H1 (cell line): Measurements from ENCODE around the gene NXPH4. TPM values are rescaled to one million over a fixed set of nuclear protein-coding genes. Genes with fewer than 3 reads are reported as not detected.

Experiments
- CTCF ChIA-PET: fragments of 300-600 bp; sonication (Branson Sonifier 250); formaldehyde crosslinking; loops from one replicate; lab custom pipeline; 2021; ENCODE audit not compliant: partially characterized antibody; lab: Charles Lee
- POLR2A ChIA-PET: fragments of 300-600 bp; sonication (Branson Sonifier 250); formaldehyde crosslinking; loops from one replicate; lab custom pipeline; 2021; ENCODE audit warnings: inconsistent platforms; ENCODE audit not compliant: partially characterized antibody; lab: Charles Lee
- DNase-seq, 2 experiments: peaks; one replicate each; pipeline versions ENCODE4 v3.0.0 to v3.0.0-alpha.2; 2010 to 2022; ENCODE audit warnings: low spot score in 2 of 2, low read depth in 1 of 2, mixed read lengths in 1 of 2
- FAIRE-seq: peaks from 2 replicates; lab custom pipeline; 2011; peaks lifted over from hg19 to GRCh38; lab: Jason Lieb, UNC
- H2AFZ ChIP-seq: 2 replicates; pipeline ENCODE4 v1.8.1; 2012; ENCODE audit warnings: low read length, inconsistent platforms
- H2AK5ac ChIP-seq: 2 replicates; pipeline ENCODE4 v1.6.1; 2013; ENCODE audit warnings: low read depth, low read length
- H2BK120ac ChIP-seq: replicated peaks from 2 replicates; pipeline ENCODE3; 2013; ENCODE audit warnings: low read depth, low read length, inconsistent platforms
- H2BK12ac ChIP-seq: 2 replicates; pipeline ENCODE4 v1.6.1; 2013; ENCODE audit warnings: low read depth, low read length
- H2BK15ac ChIP-seq: 2 replicates; pipeline ENCODE4 v1.6.1; 2013; ENCODE audit warnings: low read length
- H2BK20ac ChIP-seq: 2 replicates; pipeline ENCODE4 v1.6.1; 2013; ENCODE audit warnings: low read length
- H2BK5ac ChIP-seq: 2 replicates; pipeline ENCODE4 v1.6.1; 2013; ENCODE audit warnings: low read depth, low read length
- H3K14ac ChIP-seq: 2 replicates; pipeline ENCODE4 v1.6.1; 2013; ENCODE audit warnings: inconsistent platforms; ENCODE audit not compliant: insufficient read length
- H3K18ac ChIP-seq: 2 replicates; pipeline ENCODE4 v1.6.1; 2013; ENCODE audit warnings: low read length; ENCODE audit errors: extremely low read depth
- H3K23ac ChIP-seq: 2 replicates; pipeline ENCODE4 v1.6.1; 2013; ENCODE audit warnings: inconsistent platforms; ENCODE audit not compliant: insufficient read length
- H3K23me2 ChIP-seq: 2 replicates; pipeline ENCODE4 v1.6.1; 2013; ENCODE audit warnings: low read depth, low read length
- H3K27ac ChIP-seq: 2 replicates; pipeline ENCODE4 v1.6.1; 2011; ENCODE audit warnings: low read depth, low read length, inconsistent platforms
- H3K27me3 ChIP-seq, 4 experiments: replicated peaks in 1 of 4; 1 replicate in 1 of 4; 2 replicates in 3 of 4; pipeline versions ENCODE4 v1.6.1 to v1.8.1; 2011 to 2013; ENCODE audit warnings: low read length in 3 of 4, mild to moderate bottlenecking in 3 of 4, inconsistent platforms in 2 of 4, mixed read lengths in 2 of 4, moderate library complexity in 1 of 4; ENCODE audit not compliant: control insufficient read depth in 3 of 4, insufficient read depth in 3 of 4; ENCODE audit errors: extremely low read depth in 1 of 4
- H3K36me3 ChIP-seq, 4 experiments: 2 replicates each; pipeline versions ENCODE4 v1.6.1 to v1.8.1; 2011 to 2013; ENCODE audit warnings: mild to moderate bottlenecking in 4 of 4, low read length in 3 of 4, moderate library complexity in 2 of 4, control low read depth in 1 of 4, inconsistent platforms in 1 of 4; ENCODE audit not compliant: insufficient read depth in 4 of 4, control insufficient read depth in 2 of 4
- H3K4ac ChIP-seq: replicated peaks from 2 replicates; pipeline ENCODE3; 2013; ENCODE audit warnings: low read length, low read depth, mixed read lengths, inconsistent platforms; ENCODE audit not compliant: insufficient read length
- H3K4me1 ChIP-seq, 4 experiments: replicated peaks in 1 of 4; 1 replicate in 1 of 4; 2 replicates in 3 of 4; pipeline versions ENCODE4 v1.6.1 to v1.8.1; 2011 to 2013; ENCODE audit warnings: low read length in 3 of 4, inconsistent platforms in 2 of 4, mixed read lengths in 1 of 4; ENCODE audit not compliant: insufficient read depth in 4 of 4, control insufficient read depth in 3 of 4
- H3K4me2 ChIP-seq, 2 experiments: 2 replicates each; pipeline versions ENCODE4 v1.6.1 to v1.8.1; 2011 to 2013; ENCODE audit warnings: low read depth in 2 of 2, low read length in 2 of 2, control low read depth in 1 of 2, inconsistent platforms in 1 of 2, mild to moderate bottlenecking in 1 of 2; ENCODE audit not compliant: insufficient read depth in 1 of 2
- H3K4me3 ChIP-seq, 4 experiments: fragments of 200-600, 300-600 bp in 1 of 4; sonication (generic), shearing (Covaris generic), sonication (Bioruptor Twin) in 1 of 4; 2 replicates each; pipeline versions ENCODE4 v1.5.1 to v1.8.1; 2011 to 2016; ENCODE audit warnings: low read length in 4 of 4, low read depth in 3 of 4, control low read depth in 2 of 4, inconsistent platforms in 2 of 4, mild to moderate bottlenecking in 2 of 4, mixed read lengths in 1 of 4, moderate library complexity in 1 of 4; ENCODE audit not compliant: insufficient read depth in 2 of 4; ENCODE audit errors: extremely low read depth in 1 of 4
- H3K56ac ChIP-seq: replicated peaks from 2 replicates; pipeline ENCODE3; 2013; ENCODE audit warnings: low read depth, mild to moderate bottlenecking, mixed read lengths, low read length, inconsistent platforms; ENCODE audit not compliant: insufficient read length
- H3K79me1 ChIP-seq: 2 replicates; pipeline ENCODE4 v1.6.1; 2013; ENCODE audit warnings: low read depth, low read length, control low read depth
- H3K79me2 ChIP-seq, 2 experiments: 2 replicates each; pipeline versions ENCODE4 v1.6.1 to v1.8.1; 2012 to 2013; ENCODE audit warnings: low read length in 2 of 2, mild to moderate bottlenecking in 2 of 2, inconsistent platforms in 1 of 2; ENCODE audit not compliant: insufficient read depth in 2 of 2, control insufficient read depth in 1 of 2
- H3K9ac ChIP-seq, 4 experiments: replicated peaks in 1 of 4; 1 replicate in 1 of 4; 2 replicates in 3 of 4; pipeline versions ENCODE4 v1.6.1 to v1.8.1; 2011 to 2013; ENCODE audit warnings: low read depth in 3 of 4, low read length in 3 of 4, control low read depth in 2 of 4, mild to moderate bottlenecking in 2 of 4, moderate library complexity in 2 of 4, inconsistent platforms in 1 of 4; ENCODE audit errors: extremely low read depth in 1 of 4
- H3K9me3 ChIP-seq, 2 experiments: 2 replicates each; pipeline versions ENCODE4 v1.6.1 to v1.8.1; 2012 to 2013; ENCODE audit warnings: mild to moderate bottlenecking in 2 of 2, moderate library complexity in 2 of 2, control low read depth in 1 of 2, inconsistent platforms in 1 of 2, low read depth in 1 of 2, low read length in 1 of 2, mixed read lengths in 1 of 2; ENCODE audit not compliant: insufficient read depth in 2 of 2
- H4K20me1 ChIP-seq, 2 experiments: replicated peaks in 1 of 2; 2 replicates each; pipeline versions ENCODE3 to v1.8.1; 2011 to 2013; ENCODE audit warnings: inconsistent platforms in 2 of 2, low read length in 2 of 2, mild to moderate bottlenecking in 1 of 2; ENCODE audit not compliant: insufficient read depth in 2 of 2, control insufficient read depth in 1 of 2
- H4K5ac ChIP-seq: 2 replicates; pipeline ENCODE4 v1.6.1; 2013; ENCODE audit warnings: low read length, low read depth, mixed read lengths, inconsistent platforms; ENCODE audit not compliant: insufficient read length
- H4K8ac ChIP-seq: 2 replicates; pipeline ENCODE4 v1.8.0; 2013; ENCODE audit warnings: mild to moderate bottlenecking, moderate library complexity, low read length, inconsistent platforms; ENCODE audit not compliant: insufficient read depth; ENCODE audit errors: extremely low read depth
- H4K91ac ChIP-seq: replicated peaks from 2 replicates; pipeline ENCODE3; 2013; ENCODE audit warnings: low read length, mixed read lengths, inconsistent platforms; ENCODE audit not compliant: insufficient read length
- EGR1 ChIP-seq: IDR thresholded peaks from 2 replicates; pipeline ENCODE4 v1.6.1; 2011; ENCODE audit warnings: low read depth, low read length, borderline replicate concordance
- EP300 ChIP-seq, 2 experiments: IDR thresholded peaks; 1 replicate in 1 of 2; 2 replicates in 1 of 2; pipeline ENCODE4 v1.6.1; 2011 to 2012; ENCODE audit warnings: low read depth in 2 of 2, low read length in 2 of 2, mild to moderate bottlenecking in 2 of 2, borderline replicate concordance in 1 of 2, inconsistent platforms in 1 of 2, moderate library complexity in 1 of 2
- FOSL1 ChIP-seq: IDR thresholded peaks from 2 replicates; pipeline ENCODE4 v1.6.1; 2011; ENCODE audit warnings: mild to moderate bottlenecking, low read depth, low read length, moderate library complexity; ENCODE audit not compliant: insufficient read depth
- JUN ChIP-seq: IDR thresholded peaks from 2 replicates; pipeline ENCODE4 v1.6.1; 2011; ENCODE audit warnings: low read depth, mild to moderate bottlenecking, improper control_type of control experiment, low read length
- JUND ChIP-seq: IDR thresholded peaks from 2 replicates; pipeline ENCODE4 v1.6.1; 2011; ENCODE audit warnings: mild to moderate bottlenecking, improper control_type of control experiment, low read length
- MAFK ChIP-seq: IDR thresholded peaks from 2 replicates; pipeline ENCODE4 v1.6.1; 2012; ENCODE audit warnings: low read depth, mild to moderate bottlenecking, improper control_type of control experiment, low read length
- RBBP5 ChIP-seq: IDR thresholded peaks from 2 replicates; pipeline ENCODE4 v1.7.1; 2012; ENCODE audit warnings: low read depth, mild to moderate bottlenecking, inconsistent platforms, low read length, moderate library complexity, borderline replicate concordance
- SIRT6 ChIP-seq: IDR thresholded peaks from one replicate; pipeline ENCODE4 v1.7.1; 2012; ENCODE audit warnings: low read length, inconsistent platforms
- SP1 ChIP-seq: IDR thresholded peaks from 2 replicates; pipeline ENCODE4 v1.6.1; 2011; ENCODE audit warnings: low read depth, low read length
- SP4 ChIP-seq: IDR thresholded peaks from 2 replicates; pipeline ENCODE4 v1.6.1; 2012; ENCODE audit warnings: low read length, inconsistent platforms
- SRF ChIP-seq: IDR thresholded peaks from 2 replicates; pipeline ENCODE4 v1.6.1; 2011; ENCODE audit warnings: mild to moderate bottlenecking, low read depth, low read length, moderate library complexity
- YY1 ChIP-seq: IDR thresholded peaks from 2 replicates; pipeline ENCODE4 v1.6.1; 2011; ENCODE audit warnings: low read depth, mild to moderate bottlenecking, low read length
- WGBS, 2 experiments: shearing (Covaris generic) in 1 of 2; methylation state at CpG; one replicate each; pipeline versions ENCODE4 v1.1.6 to v1.1.7; 2013 to 2015; ENCODE audit warnings: low lambda C conversion rate in 2 of 2, mixed read lengths in 2 of 2, inconsistent platforms in 1 of 2, low coverage in 1 of 2, missing lambda C conversion rate in 1 of 2; ENCODE audit not compliant: insufficient replicate concordance in 2 of 2, insufficient coverage in 1 of 2, insufficient read length in 1 of 2; ENCODE audit errors: extremely low coverage in 1 of 2, missing lambda C conversion rate in 1 of 2; 5-methylcytosine and 5-hydroxymethylcytosine counted together
- polyA plus RNA-seq, 7 experiments: library from polyadenylated mRNA; depleted of rRNA in 3 of 7; stranded (reverse) in 5 of 7; unstranded in 2 of 7; fragments of >200 nt in 5 of 7; fragments of 200-250 nt in 2 of 7; gene quantifications; 1 replicate in 5 of 7; 2 replicates in 1 of 7; 4 replicates in 1 of 7; pipeline versions ENCODE4 v1.2.1 to v1.2.3, GENCODE V29; 2011 to 2013; ENCODE audit warnings: missing spikeins in 2 of 7, mixed read lengths in 2 of 7
- total RNA-seq: library from RNA; stranded (reverse); fragmentation: NEBNext Ultra II Directional; extraction: Animal tissue kit (Norgen Biotek cat#: 25700); gene quantifications from 2 replicates; pipeline ENCODE4 v1.2.1, GENCODE V29; 2021
- TF ChIP-seq, protein P1 (sequence below): IDR thresholded peaks from 2 replicates; pipeline ENCODE4 v1.6.1; 2012; ENCODE audit warnings: low read length, inconsistent platforms

Gene NXPH4
- total and polyA plus RNA-seq, 2 of the 8 experiments (the other 6 are each of a cell fraction or from before 2014, with no cell fraction given), result 0.92 to 1.7 TPM

DNA sequence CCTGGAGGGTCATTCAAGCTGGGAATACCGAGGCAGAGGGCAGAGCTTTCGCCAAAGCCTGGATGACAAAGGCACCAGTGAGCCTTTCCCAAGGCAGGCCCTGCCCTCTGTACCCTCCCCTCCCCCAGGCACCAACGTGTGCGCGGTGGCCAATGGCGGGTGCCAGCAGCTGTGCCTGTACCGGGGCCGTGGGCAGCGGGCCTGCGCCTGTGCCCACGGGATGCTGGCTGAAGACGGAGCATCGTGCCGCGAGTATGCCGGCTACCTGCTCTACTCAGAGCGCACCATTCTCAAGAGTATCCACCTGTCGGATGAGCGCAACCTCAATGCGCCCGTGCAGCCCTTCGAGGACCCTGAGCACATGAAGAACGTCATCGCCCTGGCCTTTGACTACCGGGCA lies 31.2 kb upstream of the NXPH4 start:
- H3K79me2 ChIP-seq, result no peaks in the 10 kb centered on the region
- H2BK5ac ChIP-seq, result no peak overlapping the region
- no peak overlapping the region for H2BK20ac ChIP-seq
- no peak overlapping the region for H4K8ac ChIP-seq
- no peak overlapping the region for H3K4me2 ChIP-seq
- no peaks in the 10 kb centered on the region; a peak in 1 of 7 replicates for H3K4me1 ChIP-seq
- H3K4ac ChIP-seq, result no peak overlapping the region
- no peak overlapping the region for H3K18ac ChIP-seq
- no peak overlapping the region for H2AK5ac ChIP-seq
- DNase-seq (no peak), FAIRE-seq (no peak)
- WGBS, 2 experiments, result 95% methylated on average over 24 of the region's 25 CpGs; no CpG with 5 or more reads in 1 of the 2 experiments
- no peak overlapping the region for H4K91ac ChIP-seq
- no peak overlapping the region for H3K23ac ChIP-seq
- no peaks in the 10 kb centered on the region for H3K79me1 ChIP-seq
- no peak overlapping the region for H3K56ac ChIP-seq
- H3K9ac ChIP-seq, result no peak overlapping the region
- H2BK15ac ChIP-seq, result no peak overlapping the region
- no peak overlapping the region for H2AFZ ChIP-seq
- no peak overlapping the region for H3K4me3 ChIP-seq
- H3K27me3 ChIP-seq, result no peaks in the 10 kb centered on the region
- no peaks in the 10 kb centered on the region for H3K23me2 ChIP-seq
- H3K27ac ChIP-seq, result no peak overlapping the region
- peaks cover 38 to 74% (median 72%) of the 10 kb centered on the region in 4 experiments for H3K36me3 ChIP-seq
- H4K20me1 ChIP-seq, result peaks cover 9 to 16% of the 10 kb centered on the region in 2 experiments
- no peaks in the 10 kb centered on the region for H3K9me3 ChIP-seq
- H2BK120ac ChIP-seq, result no peak overlapping the region
- ChIA-PET POLR2A (interaction anchor here (1.4 to 11.0 kb wide), 6 partner anchors 11 to 45 kb away, joined by 3 to 91 read pairs (median 14); partner anchors contain the start of gene SHMT2), CTCF (interaction anchor here (0.9 to 21.9 kb wide), 12 partner anchors 3 to 897 kb away, joined by 3 to 389 read pairs (median 4); partner anchors contain the start of gene LRP1-AS)
- no peak overlapping the region for H3K14ac ChIP-seq
- H4K5ac ChIP-seq, result no peak overlapping the region
- H2BK12ac ChIP-seq, result no peak overlapping the region
- TF ChIP-seq SIRT6 (no peak), FOSL1 (no peak), MAFK (no peak), JUND (no peak), SP1 (no peak), SP4 (no peak), SRF (no peak), JUN (no peak), EGR1 (no peak), RBBP5 (no peak), EP300 (IDR thresholded peaks at IDR 0.05; ENCODE audit: borderline replicate concordance in 1 of 2, low read depth in 2 of 2, low read length in 2 of 2) (no peak), YY1 (no peak)
- TF ChIP-seq, protein P1, sequence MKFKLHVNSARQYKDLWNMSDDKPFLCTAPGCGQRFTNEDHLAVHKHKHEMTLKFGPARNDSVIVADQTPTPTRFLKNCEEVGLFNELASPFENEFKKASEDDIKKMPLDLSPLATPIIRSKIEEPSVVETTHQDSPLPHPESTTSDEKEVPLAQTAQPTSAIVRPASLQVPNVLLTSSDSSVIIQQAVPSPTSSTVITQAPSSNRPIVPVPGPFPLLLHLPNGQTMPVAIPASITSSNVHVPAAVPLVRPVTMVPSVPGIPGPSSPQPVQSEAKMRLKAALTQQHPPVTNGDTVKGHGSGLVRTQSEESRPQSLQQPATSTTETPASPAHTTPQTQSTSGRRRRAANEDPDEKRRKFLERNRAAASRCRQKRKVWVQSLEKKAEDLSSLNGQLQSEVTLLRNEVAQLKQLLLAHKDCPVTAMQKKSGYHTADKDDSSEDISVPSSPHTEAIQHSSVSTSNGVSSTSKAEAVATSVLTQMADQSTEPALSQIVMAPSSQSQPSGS, result no peak
